ENCODE measurements around the gene GADD45G.

- no peak for TF ChIP-seq POLR2A (IDR thresholded peaks at IDR 0.05; ENCODE audit: low read length)
- TF ChIP-seq GATA1 (IDR thresholded peaks at IDR 0.05; ENCODE audit: low read depth, low read length): no peak
Observed at GRCh38 chr9:89555451-89556375, 49.1 kb upstream of the GADD45G start.

All from erythroblast (primary cell).